Transverse colon (tissue), 4 donors: ENCODE measurements around the gene CFAP410. TPM values are rescaled to one million over a fixed set of nuclear protein-coding genes. Genes with fewer than 3 reads are reported as not detected.
"Not testable (repeated sequence)": the region's sequence is repeated elsewhere in the genome, so short reads cannot be mapped to it uniquely, and the experiment has no call there.

Source experiments
- DNase-seq: peaks from one replicate; pipeline ENCODE4 v3.0.0-alpha.2; 2019
- H3K27ac ChIP-seq, 4 donors: fragments of 200-600 bp; sonication (generic); 2 replicates each; pipeline ENCODE4 v1.5.1; 2016 to 2018; ENCODE audit warnings: inconsistent platforms in 4 of 4
- H3K27me3 ChIP-seq: fragments of 200-600 bp; sonication (generic); 2 replicates; pipeline ENCODE4 v1.5.1; 2017; ENCODE audit warnings: inconsistent platforms
- H3K36me3 ChIP-seq, 4 donors: fragments of 200-600 bp; sonication (generic); 2 replicates each; pipeline ENCODE4 v1.5.1; 2017 to 2019; ENCODE audit warnings: inconsistent platforms in 4 of 4
- H3K4me1 ChIP-seq, 4 donors: fragments of 200-600 bp; sonication (generic); 2 replicates each; pipeline ENCODE4 v1.5.1; 2017 to 2020; ENCODE audit warnings: inconsistent platforms in 4 of 4
- H3K4me3 ChIP-seq, 4 donors: fragments of 200-600 bp; sonication (generic); 1 replicate in 1 of 4; 2 replicates in 3 of 4; pipeline versions ENCODE4 v1.5.1 to v1.6.1; 2017 to 2019; ENCODE audit warnings: inconsistent platforms in 4 of 4
- H3K9me3 ChIP-seq, 2 donors: fragments of 200-600 bp; sonication (generic); 2 replicates each; pipeline ENCODE4 v1.5.1; 2017 to 2019; ENCODE audit warnings: inconsistent platforms in 2 of 2
- CTCF ChIP-seq, 5 experiments: fragments of 200-600 bp in 3 of 5; fragments of 450-650 bp in 2 of 5; sonication (generic) in 3 of 5; IDR thresholded peaks; 1 replicate in 2 of 5; 2 replicates in 3 of 5; pipeline ENCODE4 v1.5.1; 2016 to 2017; ENCODE audit warnings: antibody characterized with exemption in 5 of 5, inconsistent platforms in 3 of 5, mild to moderate bottlenecking in 2 of 5, moderate library complexity in 1 of 5
- EP300 ChIP-seq: sonication (generic); formaldehyde crosslinking; IDR thresholded peaks from one replicate; pipeline ENCODE4 v1.6.1; 2017; ENCODE audit warnings: antibody characterized with exemption, low read depth
- POLR2A ChIP-seq: fragments of 450-650 bp; IDR thresholded peaks from one replicate; pipeline ENCODE4 v1.6.1; 2016; ENCODE audit warnings: antibody characterized with exemption, mild to moderate bottlenecking, moderate library complexity
- POLR2AphosphoS5 ChIP-seq, 3 donors: sonication (generic); formaldehyde crosslinking; IDR thresholded peaks; one replicate each; pipeline ENCODE4 v1.6.1; 2016; ENCODE audit warnings: antibody characterized with exemption in 3 of 3
- WGBS, 2 donors: methylation state at CpG; one replicate each; pipeline ENCODE4 v1.1.5; 2018; ENCODE audit warnings: low coverage in 1 of 2; 5-methylcytosine and 5-hydroxymethylcytosine counted together
- in situ Hi-C, 4 donors: fragments of 200-750 bp; cut with MboI; loops; one replicate each; pipeline versions ENCODE4 v1.15.0 to v1.15.1; 2017; ENCODE audit warnings: low sequenced_read_pairs in 3 of 4, low pct_ligation_motif_present in 1 of 4, low pct_unique_long_range_greater_than_20kb in 1 of 4
- intact Hi-C: fragments of 100-400 bp; cut with DNase I; formaldehyde crosslinking; loops from one replicate; pipeline ENCODE4 v1.15.1; 2023; ENCODE audit warnings: low total_unique reads
- total RNA-seq, 4 donors: library from RNA; depleted of rRNA; stranded (reverse); fragments of >200 nt; gene quantifications; one replicate each; pipeline ENCODE4 v1.1.0, GENCODE V29; 2016

The CFAP410 gene
- total RNA-seq, 4 donors from 2014 or later = 17.2 to 41.3 (median 32.2) TPM

- intact Hi-C loops (no loop called here), in situ Hi-C loops (loop anchor here in 1 of 4 donors (25.0 kb wide), 1 partner anchor 102 kb away; the partner anchor contains the start of gene DNMT3L)
- 85% methylated on average over 22 of the region's 22 CpGs; no CpG with 5 or more reads in 1 of the 2 donors for WGBS, 2 donors
- no peaks in the 10 kb centered on the region for H3K36me3 ChIP-seq
- H3K27ac ChIP-seq = no peak overlapping the region
- peaks cover 0 to 5% of the 10 kb centered on the region in 2 donors for H3K9me3 ChIP-seq
- DNase-seq = no peak
- no peaks in the 10 kb centered on the region for H3K4me1 ChIP-seq
- TF ChIP-seq CTCF (IDR thresholded peaks at IDR 0.05) (no peak), POLR2A (no peak), EP300 (no peak), POLR2AphosphoS5 (IDR thresholded peaks at IDR 0.05) (no peak)
- peaks cover 15% of the 10 kb centered on the region for H3K27me3 ChIP-seq
- no peak overlapping the region for H3K4me3 ChIP-seq
These were observed 25.2 kb upstream of the CFAP410 start for GRCh38 chr21:44364151-44365053.

- no peak overlapping the region for H3K4me3 ChIP-seq
- 90 to 95% methylated on average over 1 of the region's 1 CpG for WGBS, 2 donors
These were observed 24.1 kb upstream of the CFAP410 start for GRCh38 chr21:44363278-44363677.

GRCh38 chr21:44361903-44362302, 22.7 kb upstream of the CFAP410 start:
- in situ Hi-C loops = loop anchor here in 1 of 4 donors (25.0 kb wide), 1 partner anchor 100 kb away; the partner anchor contains the start of gene DNMT3L
- H3K4me3 ChIP-seq, H3K36me3 ChIP-seq, DNase-seq, H3K27me3 ChIP-seq, H3K9me3 ChIP-seq, H3K27ac ChIP-seq, intact Hi-C loops, H3K4me1 ChIP-seq: not testable (repeated sequence)
- WGBS, 2 donors = 87 to 90% methylated on average over 3 to 5 of the region's 5 CpGs

More at GRCh38 chr21:44363278-44363677, 24.1 kb upstream of the CFAP410 start:
- H3K27ac ChIP-seq = no peak overlapping the region
- H3K4me1 ChIP-seq = no peaks in the 10 kb centered on the region
- H3K27me3 ChIP-seq = peaks cover 5% of the 10 kb centered on the region
- no peak for TF ChIP-seq POLR2AphosphoS5 (IDR thresholded peaks at IDR 0.05)
- TF ChIP-seq POLR2A = no peak
- no peak for TF ChIP-seq CTCF (IDR thresholded peaks at IDR 0.05)
- H3K36me3 ChIP-seq = no peaks in the 10 kb centered on the region
- intact Hi-C loops (no loop called here), in situ Hi-C loops (loop anchor here in 1 of 4 donors (25.0 kb wide), 1 partner anchor 101 kb away; the partner anchor contains the start of gene DNMT3L)
- peaks cover 0 to 5% of the 10 kb centered on the region in 2 donors for H3K9me3 ChIP-seq
- no peak for DNase-seq

GRCh38 chr21:44360159-44360558, 21.0 kb upstream of the CFAP410 start:
- TF ChIP-seq POLR2AphosphoS5 (IDR thresholded peaks at IDR 0.05) (no peak), EP300 (no peak), POLR2A (no peak), CTCF (IDR thresholded peaks at IDR 0.05) (no peak)
- no peak overlapping the region for H3K27ac ChIP-seq
- DNase-seq = no peak
- H3K4me3 ChIP-seq = no peak overlapping the region
- no peaks in the 10 kb centered on the region for H3K36me3 ChIP-seq
- intact Hi-C loops (no loop called here), in situ Hi-C loops (loop anchor here in 1 of 4 donors (25.0 kb wide), 1 partner anchor 98 kb away; the partner anchor contains the start of gene DNMT3L)
- H3K9me3 ChIP-seq = peaks cover 0 to 5% of the 10 kb centered on the region in 2 donors
- WGBS, 2 donors = 62 to 68% methylated on average over 6 to 8 of the region's 8 CpGs
- no peaks in the 10 kb centered on the region for H3K4me1 ChIP-seq
- H3K27me3 ChIP-seq = no peaks in the 10 kb centered on the region
